IPS-18a (cell line): ENCODE measurements around the gene CFAP68.

Experiments used
- H3K27ac ChIP-seq: one replicate; pipeline ENCODE4 v1.5.1; 2013; ENCODE audit warnings: low read length
- H3K27me3 ChIP-seq: one replicate; pipeline ENCODE4 v1.6.1; 2013; ENCODE audit warnings: mild to moderate bottlenecking, low read length; ENCODE audit not compliant: control insufficient read depth, insufficient read depth
- H3K36me3 ChIP-seq: one replicate; pipeline ENCODE4 v1.6.1; 2013; ENCODE audit warnings: low read depth, low read length; ENCODE audit not compliant: control insufficient read depth
- H3K4me1 ChIP-seq: one replicate; pipeline ENCODE4 v1.6.1; 2013; ENCODE audit warnings: low read depth, low read length; ENCODE audit not compliant: control insufficient read depth
- H3K4me3 ChIP-seq: one replicate; pipeline ENCODE4 v1.5.1; 2013; ENCODE audit warnings: low read length
- H3K9ac ChIP-seq: one replicate; pipeline ENCODE4 v1.6.1; 2013; ENCODE audit warnings: mild to moderate bottlenecking, low read length, moderate library complexity
- H3K9me3 ChIP-seq: one replicate; pipeline ENCODE4 v1.6.1; 2013; ENCODE audit warnings: low read depth, low read length; ENCODE audit not compliant: control insufficient read depth

The CFAP68 gene

GRCh38 chr11:111910676-111911562 is 31.6 kb downstream of the CFAP68 start:
- no peaks in the 10 kb centered on the region for H3K36me3 ChIP-seq
- no peak overlapping the region for H3K9ac ChIP-seq
- H3K27ac ChIP-seq: no peak overlapping the region
- no peaks in the 10 kb centered on the region for H3K9me3 ChIP-seq
- no peaks in the 10 kb centered on the region for H3K27me3 ChIP-seq
- H3K4me3 ChIP-seq: no peak overlapping the region
- peaks cover 11% of the 10 kb centered on the region for H3K4me1 ChIP-seq

- Histone ChIP-seq H3K9me3 (no peaks in the 10 kb centered on the region), H3K4me1 (peaks cover 11% of the 10 kb centered on the region), H3K4me3 (no peak within 1 kb of the TSS), H3K27me3 (no peaks in the 10 kb centered on the region), H3K27ac (no peak within 1 kb of the TSS), H3K36me3 (no peaks in the 10 kb centered on the region), H3K9ac (no peak within 1 kb of the TSS)
Measured at GRCh38 chr11:111911563-111912401, 32.4 kb downstream of the CFAP68 start, which contains the start of gene CRYAB. CRYAB (minus strand) TSS chr11:111911770; CDS start chr11:111911724, 46 bp downstream.

GRCh38 chr11:111912535-111912934 is 33.2 kb downstream of the CFAP68 start, which contains the start of gene HSPB2:
HSPB2 (plus strand) TSS chr11:111912734; CDS start chr11:111912830, 96 bp downstream.
- no peak within 1 kb of the TSS for H3K27ac ChIP-seq
- H3K4me3 ChIP-seq: no peak within 1 kb of the TSS
- H3K9ac ChIP-seq: no peak within 1 kb of the TSS
- H3K9me3 ChIP-seq: no peaks in the 10 kb centered on the region
- H3K4me1 ChIP-seq: peaks cover 11% of the 10 kb centered on the region
- no peaks in the 10 kb centered on the region for H3K27me3 ChIP-seq
- H3K36me3 ChIP-seq: no peaks in the 10 kb centered on the region

GRCh38 chr11:111913031-111913861 is 33.9 kb downstream of the CFAP68 start:
- H3K27ac ChIP-seq: no peak overlapping the region
- H3K27me3 ChIP-seq: no peaks in the 10 kb centered on the region

GRCh38 chr11:111913997-111914396 is 34.7 kb downstream of the CFAP68 start:
- Histone ChIP-seq H3K27ac (no peak overlapping the region), H3K4me3 (no peak overlapping the region)

More at GRCh38 chr11:111913031-111913861, 33.9 kb downstream of the CFAP68 start:
- no peaks in the 10 kb centered on the region for H3K9me3 ChIP-seq
- no peaks in the 10 kb centered on the region for H3K36me3 ChIP-seq
- H3K4me1 ChIP-seq: peaks cover 15% of the 10 kb centered on the region
- H3K9ac ChIP-seq: no peak overlapping the region
- H3K4me3 ChIP-seq: no peak overlapping the region

GRCh38 chr11:111916768-111917167 is 37.4 kb downstream of the CFAP68 start:
- Histone ChIP-seq H3K27ac (no peak overlapping the region), H3K4me3 (no peak overlapping the region), H3K36me3 (no peaks in the 10 kb centered on the region), H3K4me1 (peaks cover 17% of the 10 kb centered on the region), H3K9me3 (no peaks in the 10 kb centered on the region), H3K27me3 (no peaks in the 10 kb centered on the region), H3K9ac (no peak overlapping the region)

More at GRCh38 chr11:111913997-111914396, 34.7 kb downstream of the CFAP68 start:
- H3K36me3 ChIP-seq: no peaks in the 10 kb centered on the region
- no peaks in the 10 kb centered on the region for H3K9me3 ChIP-seq
- H3K27me3 ChIP-seq: no peaks in the 10 kb centered on the region
- H3K4me1 ChIP-seq: peaks cover 21% of the 10 kb centered on the region
- no peak overlapping the region for H3K9ac ChIP-seq

GRCh38 chr11:111917312-111917711 is 38.0 kb downstream of the CFAP68 start:
- no peaks in the 10 kb centered on the region for H3K9me3 ChIP-seq
- no peaks in the 10 kb centered on the region for H3K27me3 ChIP-seq
- peaks cover 11% of the 10 kb centered on the region for H3K4me1 ChIP-seq
- H3K9ac ChIP-seq: no peak overlapping the region
- no peaks in the 10 kb centered on the region for H3K36me3 ChIP-seq
- no peak overlapping the region for H3K27ac ChIP-seq
- no peak overlapping the region for H3K4me3 ChIP-seq

GRCh38 chr11:111917788-111918187 is 38.4 kb downstream of the CFAP68 start:
- H3K27ac ChIP-seq: no peak overlapping the region
- peaks cover 10% of the 10 kb centered on the region for H3K4me1 ChIP-seq
- no peaks in the 10 kb centered on the region for H3K27me3 ChIP-seq
- no peaks in the 10 kb centered on the region for H3K36me3 ChIP-seq
- H3K9me3 ChIP-seq: no peaks in the 10 kb centered on the region
- no peak overlapping the region for H3K4me3 ChIP-seq
- no peak overlapping the region for H3K9ac ChIP-seq

- Histone ChIP-seq H3K4me1 (peaks cover 10% of the 10 kb centered on the region), H3K4me3 (peak within 1 kb of the TSS; percentile 16), H3K36me3 (no peaks in the 10 kb centered on the region), H3K27ac (no peak within 1 kb of the TSS), H3K9me3 (no peaks in the 10 kb centered on the region), H3K27me3 (no peaks in the 10 kb centered on the region), H3K9ac (no peak within 1 kb of the TSS)
Measured at GRCh38 chr11:111918390-111919256, 39.3 kb downstream of the CFAP68 start, which contains the start of gene C11orf52. C11orf52 (plus strand) TSS chr11:111918913; CDS start chr11:111918973, 60 bp downstream.

- Histone ChIP-seq H3K9ac (no peak overlapping the region), H3K9me3 (no peaks in the 10 kb centered on the region), H3K27ac (no peak overlapping the region), H3K36me3 (no peaks in the 10 kb centered on the region), H3K4me1 (peaks cover 10% of the 10 kb centered on the region), H3K27me3 (no peaks in the 10 kb centered on the region), H3K4me3 (no peak overlapping the region)
Measured at GRCh38 chr11:111920908-111921307, 41.6 kb downstream of the CFAP68 start.
